B cell (primary cell): ENCODE measurements around the gene FAU. TPM values are rescaled to one million over a fixed set of nuclear protein-coding genes. Genes with fewer than 3 reads are reported as not detected.

Source experiments
- ATAC-seq: fragments of 200-7000 bp; cut with Tn5 transposase; one replicate; pipeline ENCODE4 v1.10.0; 2021; ENCODE audit warnings: low read depth, mild to moderate bottlenecking, moderate number of reproducible peaks, moderate library complexity
- CTCF ChIA-PET: fragments of 350-600 bp; sonication (Branson Sonifier 250); formaldehyde crosslinking; loops from one replicate; lab custom pipeline; 2021; ENCODE audit warnings: antibody characterized with exemption, inconsistent platforms; lab: Charles Lee
- POLR2A ChIA-PET: fragments of 350-600 bp; sonication (Branson Sonifier 250); formaldehyde crosslinking; loops from one replicate; lab custom pipeline; 2021; ENCODE audit warnings: antibody characterized with exemption; lab: Charles Lee
- DNase-seq: peaks from one replicate; pipeline ENCODE4 v3.0.0; 2013
- H2AFZ ChIP-seq: 2 replicates; pipeline ENCODE4 v1.6.1; 2012; ENCODE audit warnings: mild to moderate bottlenecking, low read depth, low read length; ENCODE audit not compliant: insufficient read depth, poor library complexity, severe bottlenecking
- H3K27ac ChIP-seq, 2 donors: 1 replicate in 1 of 2; 2 replicates in 1 of 2; pipeline ENCODE4 v1.5.1; 2012 to 2013; ENCODE audit warnings: low read length in 2 of 2, mild to moderate bottlenecking in 2 of 2, moderate library complexity in 1 of 2
- H3K27me3 ChIP-seq, 4 experiments: fragments of 200-600 bp in 1 of 4; sonication (generic) in 1 of 4; replicated peaks in 1 of 4; 1 replicate in 2 of 4; 2 replicates in 2 of 4; pipeline versions ENCODE4 v1.6.1 to v1.7.0; 2013 to 2016; ENCODE audit warnings: low read length in 3 of 4, mild to moderate bottlenecking in 2 of 4, mixed read lengths in 1 of 4, moderate library complexity in 1 of 4; ENCODE audit not compliant: insufficient read depth in 4 of 4, control insufficient read depth in 3 of 4; ENCODE audit errors: control extremely low read depth in 1 of 4
- H3K36me3 ChIP-seq, 2 experiments: replicated peaks in 1 of 2; 1 replicate in 1 of 2; 2 replicates in 1 of 2; pipeline versions ENCODE4 v1.6.1 to v1.7.1; 2013; ENCODE audit warnings: low read length in 1 of 2; ENCODE audit not compliant: insufficient read depth in 2 of 2, control insufficient read depth in 1 of 2; ENCODE audit errors: control extremely low read depth in 1 of 2, extremely low read depth in 1 of 2
- H3K4me1 ChIP-seq, 2 donors: fragments of 200-600 bp in 1 of 2; sonication (generic) in 1 of 2; 1 replicate in 1 of 2; 2 replicates in 1 of 2; pipeline versions ENCODE4 v1.5.1 to v1.6.1; 2013 to 2017; ENCODE audit warnings: low read length in 2 of 2; ENCODE audit not compliant: control insufficient read depth in 2 of 2, insufficient read depth in 2 of 2
- H3K4me2 ChIP-seq: replicated peaks from 2 replicates; pipeline ENCODE3; 2012; ENCODE audit warnings: mild to moderate bottlenecking, low read depth, low read length; ENCODE audit not compliant: poor library complexity, severe bottlenecking
- H3K4me3 ChIP-seq, 5 experiments: fragments of 200-600 bp in 1 of 5; sonication (generic) in 1 of 5; 1 replicate in 3 of 5; 2 replicates in 2 of 5; pipeline versions ENCODE4 v1.5.1 to v1.7.0; 2011 to 2016; ENCODE audit warnings: low read length in 4 of 5, mild to moderate bottlenecking in 4 of 5, low read depth in 2 of 5, control low read depth in 1 of 5, moderate library complexity in 1 of 5; ENCODE audit not compliant: insufficient read depth in 1 of 5; ENCODE audit errors: control extremely low read depth in 1 of 5, extremely low read depth in 1 of 5
- H3K79me2 ChIP-seq: fragments of 200-600 bp; sonication (generic); one replicate; pipeline ENCODE4 v1.6.0; 2016; ENCODE audit warnings: low read length; ENCODE audit not compliant: control insufficient read depth, insufficient read depth
- H3K9ac ChIP-seq: fragments of 200-600 bp; sonication (generic); 2 replicates; pipeline ENCODE4 v1.6.1; 2017; ENCODE audit warnings: mild to moderate bottlenecking, low read length, moderate library complexity
- H3K9me3 ChIP-seq, 3 donors: one replicate each; pipeline versions ENCODE4 v1.6.1 to v1.7.1; 2013; ENCODE audit warnings: low read length in 2 of 3; ENCODE audit not compliant: control insufficient read depth in 2 of 3, insufficient read depth in 1 of 3; ENCODE audit errors: control extremely low read depth in 1 of 3
- H4K20me1 ChIP-seq: 2 replicates; pipeline ENCODE4 v1.6.0; 2012; ENCODE audit warnings: mild to moderate bottlenecking, low read length; ENCODE audit not compliant: insufficient read depth, control insufficient read depth, poor library complexity, severe bottlenecking
- H3K27ac Mint-ChIP-seq: one replicate; pipeline ENCODE4 v1.8.0; 2021; ENCODE audit warnings: mixed read lengths
- H3K27me3 Mint-ChIP-seq: one replicate; pipeline ENCODE4 v1.8.0; 2021; ENCODE audit warnings: mixed read lengths
- H3K4me1 Mint-ChIP-seq: one replicate; pipeline ENCODE4 v1.8.0; 2021; ENCODE audit warnings: mixed read lengths
- H3K4me3 Mint-ChIP-seq: one replicate; pipeline ENCODE4 v1.8.0; 2021; ENCODE audit warnings: mixed read lengths
- H3K9me3 Mint-ChIP-seq: one replicate; pipeline ENCODE4 v1.8.0; 2022; ENCODE audit warnings: mixed read lengths; ENCODE audit not compliant: insufficient read depth
- CTCF ChIP-seq: fragments of 200-600 bp; IDR thresholded peaks from one replicate; pipeline ENCODE4 v1.8.0; 2022; ENCODE audit warnings: antibody characterized with exemption, mild to moderate bottlenecking
- EZH2 ChIP-seq: IDR thresholded peaks from 2 replicates; pipeline ENCODE4 v1.6.1; 2012; ENCODE audit warnings: borderline replicate concordance, low read depth, mild to moderate bottlenecking, moderate library complexity, low read length; ENCODE audit not compliant: insufficient read depth, poor library complexity, severe bottlenecking
- WGBS: methylation state at CpG from one replicate; pipeline ENCODE4 v1.1.5; 2013; ENCODE audit warnings: missing lambda C conversion rate; ENCODE audit not compliant: insufficient coverage; 5-methylcytosine and 5-hydroxymethylcytosine counted together
- intact Hi-C: fragments of 100-400 bp; cut with micrococcal nuclease; formaldehyde crosslinking; loops from one replicate; pipeline ENCODE4 v1.10.0; 2022
- polyA plus RNA-seq: library from polyadenylated mRNA; depleted of rRNA; stranded (reverse); fragments of >200 nt; gene quantifications from 2 replicates; pipeline ENCODE4 v1.2.3, GENCODE V29; 2012
- total RNA-seq, 2 donors: library from RNA; stranded (reverse); fragments of 120-200 nt in 1 of 2; gene quantifications; 1 replicate in 1 of 2; 2 replicates in 1 of 2; pipeline versions ENCODE4 v1.2.3 to v1.2.4, GENCODE V29; 2013 to 2022

Gene FAU
- total and polyA plus RNA-seq, 2 donors (not counting 1 experiment from before 2014, with no cell fraction given) = 1,318 to 1,559 TPM

- Histone ChIP-seq H3K4me3 (no peak overlapping the region), H3K27ac (no peak overlapping the region), H3K9me3 (no peaks in the 10 kb centered on the region), H4K20me1 (peaks cover 46% of the 10 kb centered on the region), H3K79me2 (peaks cover 56% of the 10 kb centered on the region), H3K27me3 (no peaks in the 10 kb centered on the region), H3K4me1 (peaks cover 32 to 66% of the 10 kb centered on the region in 2 donors), H2AFZ (no peak overlapping the region), H3K4me2 (no peak overlapping the region), H3K9ac (no peak overlapping the region), H3K36me3 (peaks cover 0 to 29% of the 10 kb centered on the region in 2 experiments)
- DNase-seq (no peak), ATAC-seq (no peak)
- peak overlapping the region; percentile 89 for H3K4me3 Mint-ChIP-seq
- WGBS = 99% methylated on average over 11 of the region's 11 CpGs
- no peak for TF ChIP-seq EZH2
- TF ChIP-seq CTCF = no peak
- H3K27me3 Mint-ChIP-seq = no peaks in the 10 kb centered on the region
- POLR2A ChIA-PET = interaction anchor here (0.6 to 1.5 kb wide), 2 partner anchors 8 to 67 kb away, joined by 3 to 7 read pairs; partner anchors contain the start of gene CAPN1
- peaks cover 68% of the 10 kb centered on the region for H3K4me1 Mint-ChIP-seq
- intact Hi-C loops = loop anchor here (5.0 to 10.0 kb wide), 5 partner anchors 148 to 500 kb away; partner anchors contain the start of genes ATG2A, MAP3K11, PCNX3 and POLA2
- CTCF ChIA-PET = interaction anchor here (4.6 to 7.7 kb wide), 3 partner anchors 12 to 66 kb away, joined by 20 to 118 read pairs (median 96); partner anchors contain the start of genes CAPN1 and VPS51
- H3K9me3 Mint-ChIP-seq = no peaks in the 10 kb centered on the region
- H3K27ac Mint-ChIP-seq = peak overlapping the region; percentile 32
These were observed 7.3 kb downstream of the FAU start for GRCh38 chr11:65114538-65115171.

- Histone ChIP-seq H3K9me3 (no peaks in the 10 kb centered on the region), H4K20me1 (peaks cover 48% of the 10 kb centered on the region), H2AFZ (no peak overlapping the region), H3K4me1 (peaks cover 30 to 63% of the 10 kb centered on the region in 2 donors), H3K36me3 (peaks cover 0 to 29% of the 10 kb centered on the region in 2 experiments), H3K9ac (no peak overlapping the region), H3K4me3 (no peak overlapping the region), H3K27me3 (no peaks in the 10 kb centered on the region), H3K27ac (no peak overlapping the region), H3K79me2 (peaks cover 55% of the 10 kb centered on the region), H3K4me2 (peak overlapping the region; percentile 99)
- DNase-seq = no peak
- CTCF ChIA-PET = interaction anchor here (0.6 to 7.7 kb wide), 7 partner anchors 8 to 67 kb away, joined by 3 to 118 read pairs (median 30); partner anchors contain the start of genes CAPN1, FAU, MRPL49 and SYVN1
- no peaks in the 10 kb centered on the region for H3K27me3 Mint-ChIP-seq
- intact Hi-C loops = loop anchor here (5.0 to 10.0 kb wide), 4 partner anchors 148 to 501 kb away; partner anchors contain the start of genes ATG2A, MAP3K11, PCNX3 and POLA2
- no peak for TF ChIP-seq CTCF
- no peak for TF ChIP-seq EZH2
- POLR2A ChIA-PET = interaction anchor here (1.0 kb wide), 1 partner anchor 17 kb away, joined by 3 read pairs; no protein-coding TSS in a partner anchor
- peaks cover 65% of the 10 kb centered on the region for H3K4me1 Mint-ChIP-seq
- H3K9me3 Mint-ChIP-seq = no peaks in the 10 kb centered on the region
- ATAC-seq = no peak
- H3K27ac Mint-ChIP-seq = peak overlapping the region; percentile 24
- H3K4me3 Mint-ChIP-seq = peak overlapping the region; percentile 89
- 88% methylated on average over 5 of the region's 6 CpGs for WGBS
These were observed 8.1 kb downstream of the FAU start for GRCh38 chr11:65113839-65114238.
